Measurements from ENCODE around the gene ELMO1.

Gene ELMO1

DNA sequence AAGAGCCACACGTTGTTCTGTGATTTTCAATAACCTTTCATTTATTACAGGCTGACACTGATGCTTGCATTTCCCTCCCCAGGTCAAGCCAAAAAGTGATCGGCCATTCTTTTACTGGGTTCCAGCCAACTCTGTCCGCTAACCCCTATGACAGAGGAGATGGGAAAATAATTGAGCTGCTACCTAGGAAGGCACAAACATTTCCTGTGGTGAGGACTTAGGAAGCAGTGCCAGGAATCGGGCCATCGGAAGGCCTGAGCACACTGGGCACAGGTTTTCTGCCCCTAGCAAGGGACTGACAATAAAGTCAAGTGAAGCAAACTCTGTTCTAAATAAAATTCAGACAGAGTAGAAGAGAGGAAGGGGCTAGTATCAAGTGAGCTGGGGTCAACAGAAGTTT is 411.4 kb downstream of the ELMO1 start:
- Histone ChIP-seq H3K4me3 (ENCODE audit: severe bottlenecking) (no peak overlapping the region), H3K27ac (ENCODE audit: poor library complexity, severe bottlenecking) (no peak overlapping the region), H3K4me1 (ENCODE audit: insufficient read depth, poor library complexity, severe bottlenecking) (peaks cover 6% of the 10 kb centered on the region), H3K36me3 (ENCODE audit: low read depth) (no peaks in the 10 kb centered on the region), H3K27me3 (ENCODE audit: insufficient read depth, poor library complexity, severe bottlenecking) (no peaks in the 10 kb centered on the region), H3K9me3 (ENCODE audit: severe bottlenecking) (no peaks in the 10 kb centered on the region)
- no peak for ATAC-seq (ENCODE audit: low read depth)
- DNase-seq (ENCODE audit: low spot score) = no peak
- TF ChIP-seq, protein P1, sequence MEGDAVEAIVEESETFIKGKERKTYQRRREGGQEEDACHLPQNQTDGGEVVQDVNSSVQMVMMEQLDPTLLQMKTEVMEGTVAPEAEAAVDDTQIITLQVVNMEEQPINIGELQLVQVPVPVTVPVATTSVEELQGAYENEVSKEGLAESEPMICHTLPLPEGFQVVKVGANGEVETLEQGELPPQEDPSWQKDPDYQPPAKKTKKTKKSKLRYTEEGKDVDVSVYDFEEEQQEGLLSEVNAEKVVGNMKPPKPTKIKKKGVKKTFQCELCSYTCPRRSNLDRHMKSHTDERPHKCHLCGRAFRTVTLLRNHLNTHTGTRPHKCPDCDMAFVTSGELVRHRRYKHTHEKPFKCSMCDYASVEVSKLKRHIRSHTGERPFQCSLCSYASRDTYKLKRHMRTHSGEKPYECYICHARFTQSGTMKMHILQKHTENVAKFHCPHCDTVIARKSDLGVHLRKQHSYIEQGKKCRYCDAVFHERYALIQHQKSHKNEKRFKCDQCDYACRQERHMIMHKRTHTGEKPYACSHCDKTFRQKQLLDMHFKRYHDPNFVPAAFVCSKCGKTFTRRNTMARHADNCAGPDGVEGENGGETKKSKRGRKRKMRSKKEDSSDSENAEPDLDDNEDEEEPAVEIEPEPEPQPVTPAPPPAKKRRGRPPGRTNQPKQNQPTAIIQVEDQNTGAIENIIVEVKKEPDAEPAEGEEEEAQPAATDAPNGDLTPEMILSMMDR (IDR thresholded peaks at IDR 0.05; ENCODE audit: poor library complexity, severe bottlenecking) = no peak

DNA sequence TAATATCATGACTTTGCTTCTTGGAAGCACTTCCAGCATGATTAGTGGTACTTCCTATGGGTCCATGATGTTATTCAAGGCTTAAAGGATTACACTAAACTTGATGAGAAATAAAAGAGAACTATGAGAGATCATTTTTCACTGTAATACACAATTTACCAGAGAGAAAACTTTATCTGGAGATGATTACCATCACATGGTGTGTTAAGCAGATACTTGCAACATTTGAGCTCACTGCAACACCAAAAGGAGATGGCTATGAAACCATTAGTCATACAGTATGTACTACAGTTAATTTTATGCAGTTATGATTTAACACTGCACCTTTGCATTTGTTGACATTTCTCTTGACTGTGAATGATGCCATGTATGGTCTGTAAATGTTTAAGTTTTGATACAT is 413.0 kb downstream of the ELMO1 start:
- H3K36me3 ChIP-seq (ENCODE audit: low read depth) = no peaks in the 10 kb centered on the region
- no peaks in the 10 kb centered on the region for H3K27me3 ChIP-seq (ENCODE audit: insufficient read depth, poor library complexity, severe bottlenecking)

DNA sequence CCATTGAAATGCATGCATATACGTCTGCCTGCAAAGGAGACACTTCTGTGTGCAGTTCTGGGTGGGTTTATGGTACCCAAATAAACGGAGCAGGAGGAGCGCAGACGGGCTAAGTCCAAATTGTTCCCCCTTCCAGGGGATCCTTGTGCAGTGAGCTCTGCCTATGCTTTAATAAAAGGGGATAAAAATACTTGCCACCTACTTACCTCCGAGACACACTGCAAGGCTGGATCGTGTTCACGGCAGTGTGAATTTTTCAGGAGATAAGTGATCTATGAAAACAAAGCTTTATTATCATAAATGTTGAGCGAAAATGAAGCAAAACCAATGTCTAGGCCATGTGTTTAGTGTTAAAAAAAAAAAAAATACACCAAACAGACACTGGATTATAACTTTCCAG is 415.5 kb downstream of the ELMO1 start:
- H3K9me3 ChIP-seq (ENCODE audit: severe bottlenecking) = no peaks in the 10 kb centered on the region
- H3K4me1 ChIP-seq (ENCODE audit: insufficient read depth, poor library complexity, severe bottlenecking) = peaks cover 18% of the 10 kb centered on the region
- no peak for DNase-seq (ENCODE audit: low spot score)
- H3K27ac ChIP-seq (ENCODE audit: poor library complexity, severe bottlenecking) = no peak overlapping the region
- H3K27me3 ChIP-seq (ENCODE audit: insufficient read depth, poor library complexity, severe bottlenecking) = no peaks in the 10 kb centered on the region
- ATAC-seq (ENCODE audit: low read depth) = no peak
- no peak overlapping the region for H3K4me3 ChIP-seq (ENCODE audit: severe bottlenecking)
- no peaks in the 10 kb centered on the region for H3K36me3 ChIP-seq (ENCODE audit: low read depth)
- TF ChIP-seq, protein P1 (IDR thresholded peaks at IDR 0.05; ENCODE audit: poor library complexity, severe bottlenecking) = no peak

More for the DNA sequence above, 413.0 kb downstream of the ELMO1 start:
- Histone ChIP-seq H3K4me1 (ENCODE audit: insufficient read depth, poor library complexity, severe bottlenecking) (peaks cover 18% of the 10 kb centered on the region), H3K9me3 (ENCODE audit: severe bottlenecking) (no peaks in the 10 kb centered on the region), H3K27ac (ENCODE audit: poor library complexity, severe bottlenecking) (no peak overlapping the region), H3K4me3 (ENCODE audit: severe bottlenecking) (no peak overlapping the region)
- ATAC-seq (ENCODE audit: low read depth) (no peak), DNase-seq (ENCODE audit: low spot score) (no peak)
- TF ChIP-seq, protein P1 (IDR thresholded peaks at IDR 0.05; ENCODE audit: poor library complexity, severe bottlenecking) = no peak

DNA sequence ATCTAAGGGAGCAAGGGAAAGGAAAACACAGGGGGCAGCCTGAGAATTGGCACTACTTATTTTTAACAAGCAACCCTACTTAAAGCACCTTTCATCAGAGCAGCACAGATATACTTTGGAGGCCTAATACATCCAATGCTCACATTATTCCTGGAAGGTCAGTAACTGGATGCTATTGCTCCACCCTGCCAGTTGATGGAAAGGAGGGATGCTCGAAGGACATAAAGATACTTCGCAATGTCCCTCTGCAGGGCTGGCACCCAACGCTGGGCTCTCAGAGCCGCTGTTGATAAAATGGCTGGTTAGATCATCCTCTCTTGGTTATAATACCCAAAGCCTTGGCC is 416.4 kb downstream of the ELMO1 start:
- H3K4me3 ChIP-seq (ENCODE audit: severe bottlenecking) = no peak overlapping the region
- H3K36me3 ChIP-seq (ENCODE audit: low read depth) = no peaks in the 10 kb centered on the region
- TF ChIP-seq, protein P1 (IDR thresholded peaks at IDR 0.05; ENCODE audit: poor library complexity, severe bottlenecking) = no peak
- no peaks in the 10 kb centered on the region for H3K9me3 ChIP-seq (ENCODE audit: severe bottlenecking)
- peak; percentile 34; the same call in 2 of the 3 replicates for ATAC-seq (ENCODE audit: low read depth)
- DNase-seq (ENCODE audit: low spot score) = no peak
- peak overlapping the region; percentile 67 for H3K27ac ChIP-seq (ENCODE audit: poor library complexity, severe bottlenecking)
- H3K4me1 ChIP-seq (ENCODE audit: insufficient read depth, poor library complexity, severe bottlenecking) = peaks cover 18% of the 10 kb centered on the region
- no peaks in the 10 kb centered on the region for H3K27me3 ChIP-seq (ENCODE audit: insufficient read depth, poor library complexity, severe bottlenecking)

DNA sequence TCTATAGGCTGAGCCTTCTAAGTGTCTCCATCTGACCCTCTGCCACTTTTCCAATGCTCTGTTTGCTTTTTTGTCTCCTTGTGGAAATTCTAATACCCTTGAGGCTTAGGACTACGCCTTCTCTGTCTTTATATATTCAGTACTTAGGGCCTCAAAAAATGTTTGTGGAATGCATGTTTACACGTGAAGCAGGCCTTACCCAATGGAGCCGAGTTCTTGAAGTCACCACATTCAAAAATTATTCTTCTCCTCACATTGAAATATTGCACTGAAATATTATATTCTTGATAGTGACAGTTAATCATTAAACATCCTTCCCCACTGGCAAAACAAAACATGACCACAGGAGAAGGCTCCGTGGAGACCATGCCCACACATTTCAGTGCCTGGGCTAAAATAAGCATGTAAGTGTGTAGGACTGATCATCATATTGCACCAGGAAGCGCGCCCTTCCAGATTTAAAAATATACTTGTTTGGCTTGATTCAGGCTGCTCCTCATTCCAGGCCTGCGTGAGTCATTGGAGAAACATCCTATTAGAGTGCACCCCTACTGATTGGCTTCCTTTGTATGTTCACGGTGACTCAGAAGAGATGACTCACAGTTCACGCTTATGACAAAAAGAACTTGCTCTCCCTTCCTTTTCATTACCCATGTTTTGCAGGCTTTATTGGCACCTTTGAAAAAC is 416.9 kb downstream of the ELMO1 start:
- ATAC-seq (ENCODE audit: low read depth) (peak; percentile 99), DNase-seq (ENCODE audit: low spot score) (peak; percentile 85)
- no peaks in the 10 kb centered on the region for H3K36me3 ChIP-seq (ENCODE audit: low read depth)
- H3K9me3 ChIP-seq (ENCODE audit: severe bottlenecking) = no peaks in the 10 kb centered on the region
- peak overlapping the region; percentile 67 for H3K27ac ChIP-seq (ENCODE audit: poor library complexity, severe bottlenecking)
- no peak overlapping the region for H3K4me3 ChIP-seq (ENCODE audit: severe bottlenecking)
- TF ChIP-seq, protein P1 (IDR thresholded peaks at IDR 0.05; ENCODE audit: poor library complexity, severe bottlenecking) = no peak
- peaks cover 18% of the 10 kb centered on the region for H3K4me1 ChIP-seq (ENCODE audit: insufficient read depth, poor library complexity, severe bottlenecking)
- no peaks in the 10 kb centered on the region for H3K27me3 ChIP-seq (ENCODE audit: insufficient read depth, poor library complexity, severe bottlenecking)

All from RWPE2 (cell line).